ENCODE measurements around the gene MRC2.

MRC2 gene

DNA sequence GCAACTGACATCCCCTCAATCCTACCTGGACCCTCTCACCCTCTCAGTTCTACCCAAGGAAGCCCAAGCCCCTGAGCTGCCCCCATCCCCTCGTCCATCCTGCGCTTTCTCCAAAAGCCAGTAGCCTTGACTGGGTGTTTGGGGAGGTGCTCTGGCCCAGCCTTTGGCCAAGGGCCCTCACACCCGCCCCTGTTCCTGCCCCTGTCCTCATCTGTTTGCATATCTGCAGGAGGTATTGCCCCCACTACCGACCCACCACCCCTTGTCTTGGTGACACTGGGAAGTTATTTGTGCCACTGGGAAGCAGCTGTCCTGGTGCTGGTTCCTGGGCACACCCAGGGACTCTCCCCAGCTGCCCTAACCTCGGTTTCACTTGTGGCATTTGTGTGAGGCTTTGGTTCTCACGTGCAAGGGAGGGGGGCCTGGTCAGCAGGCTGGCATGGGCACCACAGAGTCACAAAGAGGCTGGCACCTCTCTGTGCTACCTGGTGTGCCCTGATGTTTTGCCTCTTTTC is 75.3 kb downstream of the MRC2 start:
- DNase-seq (ENCODE audit: low read depth, low spot score): no peak

DNA sequence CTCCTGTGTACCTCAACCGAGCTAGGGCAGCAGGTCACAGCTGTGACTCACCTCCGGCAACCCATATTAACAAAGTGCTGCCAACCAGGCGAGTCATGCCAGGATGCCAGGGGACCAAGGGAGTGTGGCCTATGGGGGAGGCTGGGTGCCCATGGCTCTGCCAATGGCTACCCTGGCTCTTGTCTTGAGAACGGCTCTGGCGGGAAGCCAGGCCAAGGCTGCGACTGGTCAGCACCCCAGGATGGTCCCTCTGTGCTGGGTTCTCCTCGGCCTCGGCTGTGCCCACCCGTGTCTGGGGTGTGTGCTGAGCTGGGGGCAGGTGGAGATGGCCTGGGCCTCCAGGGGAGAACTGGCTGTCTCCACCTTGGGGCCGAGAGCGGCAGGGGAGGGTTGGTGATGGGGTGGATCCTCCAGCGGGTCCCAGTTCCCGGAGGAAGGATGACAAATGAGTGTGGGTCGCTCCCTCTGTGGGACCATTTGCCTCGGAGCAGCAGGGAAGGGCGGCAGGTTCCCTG is 75.8 kb downstream of the MRC2 start:
- no peak for DNase-seq (ENCODE audit: low read depth, low spot score)

DNA sequence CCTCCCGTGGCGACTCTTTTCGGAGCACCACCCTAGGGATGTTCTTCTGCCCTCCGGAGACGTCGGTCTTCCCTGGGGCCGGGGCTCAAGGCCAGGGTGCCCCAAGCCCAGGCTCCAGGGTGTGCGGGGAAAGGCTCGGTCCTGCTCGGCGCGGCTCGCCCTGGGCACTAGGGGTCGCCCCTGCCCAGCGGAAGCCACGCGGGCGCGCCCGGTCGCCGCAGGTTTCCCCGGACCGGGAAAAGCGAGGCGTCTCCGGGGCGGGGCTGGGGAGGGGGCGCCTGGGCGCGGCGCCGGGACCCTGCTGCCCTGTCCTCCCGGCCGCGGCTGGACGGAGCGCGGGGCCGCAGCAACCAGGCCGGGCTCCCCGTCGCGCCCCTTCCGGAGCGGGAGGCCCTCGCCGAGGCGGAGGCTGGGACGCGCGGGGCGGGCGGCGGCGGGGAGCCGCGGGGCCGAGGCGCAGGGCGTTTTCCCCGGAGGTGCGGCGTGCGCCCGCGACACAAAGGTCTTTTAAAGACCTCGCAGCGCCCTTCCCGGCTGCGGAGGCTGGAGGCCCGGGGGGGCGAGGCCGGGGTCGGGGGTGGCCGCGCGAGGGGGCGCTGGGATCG is 76.4 kb downstream of the MRC2 start:
- no peak for DNase-seq (ENCODE audit: low read depth, low spot score)

DNA sequence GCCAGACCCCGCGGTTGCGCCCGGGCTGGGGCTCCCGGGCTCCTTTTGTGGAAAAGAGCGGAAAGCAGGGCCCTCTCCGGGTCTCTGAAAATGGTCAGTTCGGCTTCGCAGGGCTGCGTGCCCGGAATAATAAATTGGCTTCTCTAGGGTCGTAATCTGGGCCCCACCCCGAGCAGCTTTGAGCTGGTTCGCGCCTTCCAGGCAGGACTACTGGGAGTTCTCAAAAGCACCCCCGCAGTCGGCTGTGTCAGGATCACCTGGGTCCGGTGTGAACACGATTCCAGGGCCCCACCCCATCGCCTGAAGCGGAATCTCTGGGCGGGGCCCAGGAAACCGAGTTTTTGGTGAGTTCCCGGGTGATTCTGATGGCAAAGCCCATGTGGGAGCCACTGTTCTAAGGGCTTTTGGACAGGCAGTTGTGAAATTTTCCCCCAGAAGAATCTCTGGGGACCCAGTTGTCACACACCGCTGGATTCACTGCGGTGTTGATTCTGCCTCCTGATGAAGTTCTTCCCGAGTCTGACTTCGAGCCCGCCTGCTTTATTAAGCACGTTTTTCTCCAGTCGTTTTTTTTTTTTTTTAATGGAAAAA is 77.0 kb downstream of the MRC2 start:
- DNase-seq (ENCODE audit: low read depth, low spot score): no peak

DNA sequence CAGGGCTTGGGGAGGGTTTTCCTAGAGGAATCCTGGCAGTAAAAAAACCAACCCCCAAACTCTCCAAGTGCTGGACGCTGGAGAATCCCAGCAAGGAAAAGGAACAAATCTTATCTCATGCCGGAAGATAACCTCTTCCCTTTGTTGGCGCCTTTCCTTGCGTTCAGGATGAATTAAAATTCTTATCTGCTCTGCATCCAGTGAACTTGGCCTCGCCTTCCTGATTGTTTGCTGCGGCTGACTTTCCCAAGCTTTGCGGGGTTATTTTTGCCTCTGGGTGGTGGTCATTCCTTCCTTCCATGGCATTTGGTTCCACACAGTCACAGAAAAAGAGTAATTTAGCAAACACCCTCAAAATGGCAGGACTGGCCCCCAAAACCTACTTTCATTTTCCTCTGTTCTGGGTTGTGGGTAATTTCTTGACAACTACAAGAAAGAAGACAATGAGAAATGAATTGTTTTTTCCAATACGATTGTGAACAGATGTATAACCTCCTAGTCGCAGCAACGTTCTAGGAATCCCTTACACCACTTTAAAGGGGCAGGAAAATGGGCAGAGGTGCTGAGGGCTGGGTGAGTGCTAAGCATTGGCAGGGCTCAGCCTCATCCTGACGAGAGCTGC is 77.8 kb downstream of the MRC2 start:
- DNase-seq (ENCODE audit: low read depth, low spot score): no peak

DNA sequence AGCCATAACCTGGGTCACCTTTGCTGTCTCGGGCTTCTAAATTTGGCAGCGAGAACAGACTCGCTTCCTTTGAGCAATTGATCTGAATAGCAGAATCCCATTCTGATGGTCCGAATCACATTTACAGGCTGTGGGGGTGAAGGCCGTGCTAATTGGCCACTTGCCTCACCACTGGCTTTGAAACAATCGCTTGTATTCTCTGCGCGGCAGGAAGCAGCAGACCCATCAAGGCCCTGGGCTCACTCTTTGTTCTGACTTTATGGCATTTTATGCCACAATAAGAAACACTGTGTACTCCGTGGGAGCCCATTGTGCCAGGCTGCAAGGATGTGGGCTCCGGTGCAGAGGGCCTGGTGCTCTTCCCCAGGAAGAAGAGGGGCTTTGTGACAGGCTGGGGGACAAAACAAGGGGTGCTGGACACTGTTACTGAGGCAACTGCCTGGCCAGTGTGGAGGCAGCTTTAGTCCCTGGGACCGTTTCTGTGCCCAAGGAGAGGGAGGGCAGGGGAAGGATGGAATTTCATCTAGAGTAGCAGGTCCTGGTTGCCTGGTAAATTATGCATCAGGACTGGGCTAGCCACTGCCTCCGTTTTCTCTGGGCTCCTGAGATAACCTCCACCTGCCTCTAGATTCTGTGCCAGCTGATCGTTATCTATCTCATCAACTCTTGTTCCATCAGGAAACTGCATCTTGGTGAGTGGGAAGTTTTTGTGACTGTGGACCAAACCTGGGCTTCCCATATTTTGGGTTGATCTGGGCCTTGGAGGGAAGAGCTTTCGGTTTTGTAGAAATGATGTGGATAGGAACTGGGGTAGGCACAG is 78.5 kb downstream of the MRC2 start:
- peak; percentile 56 for DNase-seq (ENCODE audit: low read depth, low spot score)

DNA sequence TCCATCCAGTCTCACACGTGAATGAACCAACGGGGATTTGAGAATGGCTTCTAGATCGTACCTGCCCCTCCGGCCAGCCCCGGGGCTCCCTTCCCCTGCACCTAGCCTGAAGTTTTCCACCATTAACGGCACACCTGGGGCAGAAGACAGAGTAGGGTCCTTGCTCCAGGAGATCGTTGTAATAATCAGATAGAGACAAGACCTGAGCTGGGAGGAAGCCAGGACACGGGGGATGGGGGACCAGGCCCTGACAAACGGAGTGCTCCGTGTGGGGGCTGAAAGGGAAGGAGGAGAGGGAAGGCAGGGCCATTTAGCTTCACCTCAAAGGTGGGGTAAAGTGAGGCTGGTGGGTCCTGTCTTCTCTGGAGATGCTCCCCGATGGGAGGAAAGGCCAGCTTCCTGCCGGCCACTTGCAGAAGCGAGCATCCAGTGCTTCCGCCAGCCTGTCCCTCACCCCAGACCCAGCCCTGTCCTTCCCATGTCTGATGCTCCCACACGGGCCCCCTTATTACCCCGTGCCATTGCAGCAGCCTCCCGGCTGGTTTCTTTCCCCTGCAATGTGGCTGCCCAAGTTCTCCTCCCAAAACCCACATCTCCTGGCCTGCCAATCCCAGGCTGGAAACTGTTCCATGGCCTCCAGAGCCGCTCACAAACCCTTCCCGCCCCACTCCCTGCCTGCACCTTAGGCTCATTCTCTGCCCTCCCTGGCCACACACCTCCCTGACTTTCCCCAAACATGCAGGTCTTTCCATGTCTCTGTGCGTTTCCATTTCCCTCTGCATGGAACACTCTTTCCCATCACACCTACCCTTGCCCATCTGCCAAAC is 79.3 kb downstream of the MRC2 start:
- DNase-seq (ENCODE audit: low read depth, low spot score): no peak

DNA sequence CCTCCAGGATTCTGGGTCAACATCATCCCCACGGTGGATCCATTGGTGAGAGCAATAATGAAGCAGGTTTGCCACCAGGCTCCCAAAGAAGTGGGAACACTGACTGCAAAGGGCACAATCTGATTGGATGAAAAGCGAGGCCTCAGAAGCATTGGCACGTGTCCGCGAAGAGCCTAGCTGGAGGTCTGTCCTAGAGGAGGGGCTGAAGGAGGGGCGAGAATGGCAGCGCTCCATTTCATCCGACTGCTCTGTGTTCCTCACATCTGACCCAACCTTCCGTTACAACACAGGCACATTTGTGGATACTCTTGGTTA is 79.9 kb downstream of the MRC2 start:
- no peak for DNase-seq (ENCODE audit: low read depth, low spot score)

DNA sequence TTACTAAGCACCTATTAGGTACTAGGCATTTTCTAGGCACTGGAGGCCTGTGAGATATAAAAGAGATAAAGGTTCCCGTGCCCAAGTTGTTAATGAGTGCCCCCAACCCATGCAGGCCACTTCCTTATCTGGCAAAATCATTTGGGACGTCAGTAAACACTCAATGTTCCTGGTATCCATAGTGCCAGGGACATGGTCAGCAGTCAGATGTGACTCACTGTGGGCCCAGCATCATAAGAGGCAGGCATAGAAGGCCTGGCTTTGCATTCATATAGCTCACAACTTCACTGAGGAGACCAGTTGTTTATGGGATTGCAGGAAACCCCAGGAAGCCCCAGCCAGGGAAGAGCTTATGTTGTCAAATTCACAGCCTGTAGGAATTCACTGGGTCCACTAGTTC is 81.1 kb downstream of the MRC2 start:
- no peak for DNase-seq (ENCODE audit: low read depth, low spot score)

DNA sequence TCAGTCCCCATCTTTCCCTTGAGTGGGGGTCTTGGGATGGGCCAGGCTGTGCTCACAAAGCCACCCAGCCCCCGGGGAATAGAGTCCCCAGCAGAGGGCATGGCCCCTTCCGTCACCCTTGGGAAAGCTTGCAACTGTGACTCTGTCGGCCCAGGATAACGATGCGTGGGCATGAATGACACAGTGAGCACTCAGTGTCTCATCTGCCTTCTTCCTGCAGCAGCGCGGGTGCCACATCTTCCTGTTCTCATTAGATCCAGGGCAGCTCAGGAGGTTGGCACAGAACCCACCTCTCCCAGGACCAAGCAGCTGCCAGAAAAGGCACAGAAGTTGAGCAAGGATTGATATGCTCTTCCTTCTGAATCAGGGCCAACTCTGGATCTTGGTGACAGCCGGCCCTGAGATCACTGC is 84.7 kb downstream of the MRC2 start:
- no peak for DNase-seq (ENCODE audit: low read depth, low spot score)

DNA sequence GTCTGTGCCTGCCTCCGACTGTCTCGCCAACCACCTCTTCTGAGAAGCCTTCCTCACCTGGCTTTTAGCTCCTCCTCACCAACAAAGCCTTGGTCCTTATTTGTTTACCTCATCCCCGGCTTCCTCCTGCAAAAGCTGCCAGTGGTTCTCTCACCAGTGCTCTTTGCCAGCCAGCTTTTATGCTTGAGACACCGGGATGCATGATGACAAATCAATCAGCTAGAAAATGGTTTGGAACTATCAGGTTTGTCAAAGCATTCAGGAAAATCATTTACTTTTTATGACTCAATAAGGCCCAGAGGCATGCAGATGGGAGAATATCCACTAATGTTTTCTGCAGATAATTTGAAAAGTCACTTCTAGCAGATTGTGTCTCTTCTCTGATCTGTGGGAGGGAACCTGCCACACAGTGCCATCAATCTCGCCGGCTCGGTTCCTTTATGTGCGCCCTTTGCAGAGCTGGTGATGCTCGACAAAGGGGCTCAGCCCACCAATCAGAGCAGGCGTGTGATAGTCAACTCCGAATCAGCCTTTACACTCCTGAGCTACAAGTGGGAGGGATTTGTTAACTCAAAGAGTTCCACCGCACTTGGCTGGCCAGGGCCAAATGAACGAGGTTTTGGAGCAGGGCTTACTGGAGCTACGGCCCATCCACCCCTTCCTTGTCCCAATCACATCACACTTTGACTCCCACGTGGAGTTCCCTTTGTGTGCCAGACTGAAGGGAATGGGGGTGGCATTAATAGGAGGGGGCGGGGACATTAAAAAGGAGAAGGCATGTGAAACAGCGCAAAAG is 85.8 kb downstream of the MRC2 start:
- no peak for DNase-seq (ENCODE audit: low read depth, low spot score)

DNA sequence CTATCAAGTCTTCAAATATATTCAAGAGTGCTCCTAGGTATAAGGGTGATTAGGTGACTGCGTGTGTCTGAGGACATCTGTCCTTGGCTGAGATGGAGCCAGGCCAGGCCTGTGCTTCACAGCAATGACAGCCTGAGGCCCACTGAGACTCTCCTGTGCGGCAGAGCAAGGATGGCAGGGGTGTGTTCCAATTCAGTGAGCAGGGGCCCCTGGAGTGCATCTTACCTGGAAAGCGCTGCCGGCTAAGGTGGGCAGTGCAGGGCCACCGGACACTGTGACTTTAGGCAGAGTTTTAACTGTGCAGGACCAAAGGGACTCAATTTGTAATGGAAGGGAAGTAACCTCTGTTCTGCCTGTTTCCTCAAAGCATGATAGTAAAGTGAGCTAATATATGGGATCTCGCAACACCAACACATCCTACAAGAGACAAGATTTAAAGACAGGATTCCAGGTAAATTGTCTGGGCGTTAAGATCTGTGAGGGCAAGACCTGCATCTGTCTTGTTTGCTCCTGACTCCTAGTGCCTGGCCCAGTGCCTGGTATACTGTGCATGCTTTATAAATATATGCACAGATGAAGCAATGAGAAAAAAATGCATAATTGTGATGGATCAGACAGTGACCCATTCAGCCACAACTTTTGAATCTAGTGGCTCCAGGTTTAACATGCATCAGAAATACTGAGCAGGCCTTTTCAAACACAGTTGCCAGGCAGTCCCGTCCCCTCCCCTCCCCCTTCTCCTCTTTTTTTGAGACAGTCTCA is 86.7 kb downstream of the MRC2 start:
- DNase-seq (ENCODE audit: low read depth, low spot score): no peak

DNA sequence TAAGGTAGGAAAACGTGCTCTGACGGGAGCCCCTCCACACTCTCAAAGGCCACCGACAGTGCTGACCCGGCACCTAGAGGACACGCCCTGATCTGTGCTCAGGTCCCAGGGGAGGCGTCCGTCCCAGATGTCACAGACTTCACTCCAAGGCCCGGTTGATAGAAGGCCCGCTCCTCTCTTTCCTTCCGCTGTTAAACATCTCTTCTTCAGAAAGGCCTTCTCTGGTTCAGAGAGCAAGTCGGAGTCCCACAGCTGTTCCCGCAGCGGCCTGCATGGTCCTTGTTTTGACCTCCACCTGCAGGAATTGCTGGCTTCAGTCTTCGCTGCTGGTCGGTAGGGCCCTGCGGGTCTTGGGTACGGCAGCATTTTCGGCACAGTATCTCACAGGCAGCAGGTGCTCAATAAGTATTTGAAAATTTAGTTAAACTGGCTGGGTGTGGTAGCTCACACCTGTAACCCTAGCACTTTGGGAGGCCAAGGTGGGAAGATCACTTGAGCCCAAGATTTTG is 88.5 kb downstream of the MRC2 start:
- no peak for DNase-seq (ENCODE audit: low read depth, low spot score)

DNA sequence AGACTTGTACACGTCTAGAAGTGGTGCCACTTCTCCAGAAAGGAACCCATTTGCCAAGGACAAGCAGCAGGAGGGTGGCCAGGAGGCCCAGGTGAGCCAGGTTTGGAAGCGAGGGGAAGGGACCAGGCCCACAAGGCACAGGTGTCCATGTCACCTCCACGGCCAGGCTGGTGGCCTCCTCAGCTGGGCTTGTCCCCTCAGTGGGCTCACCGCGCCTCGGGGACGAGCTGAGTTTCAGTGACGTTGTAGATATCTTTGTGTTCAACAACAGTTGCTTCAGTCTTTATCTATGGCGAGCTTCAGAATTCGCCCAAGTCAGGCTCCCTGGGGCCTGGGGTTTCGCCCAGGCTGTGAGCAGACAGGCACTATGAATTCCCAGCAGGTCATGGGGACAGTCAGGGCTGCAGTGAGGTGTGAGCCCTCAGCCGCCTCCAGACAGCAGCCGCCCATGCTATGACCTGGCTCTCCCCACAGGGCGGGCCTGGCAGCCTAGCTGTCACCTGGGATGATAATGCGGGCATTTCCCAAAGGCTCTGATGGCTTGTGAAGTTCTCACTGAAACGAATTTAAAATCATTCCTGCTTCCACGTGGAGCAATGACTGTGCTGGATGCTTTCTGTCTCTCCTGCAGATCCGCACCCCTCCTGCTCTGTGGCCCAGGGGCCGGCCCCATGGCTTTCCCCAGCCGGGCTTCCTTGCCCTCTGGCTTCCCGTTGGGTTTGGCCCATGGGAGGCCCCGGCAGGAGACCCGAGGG is 89.5 kb downstream of the MRC2 start:
- no peak for DNase-seq (ENCODE audit: low read depth, low spot score)

DNA sequence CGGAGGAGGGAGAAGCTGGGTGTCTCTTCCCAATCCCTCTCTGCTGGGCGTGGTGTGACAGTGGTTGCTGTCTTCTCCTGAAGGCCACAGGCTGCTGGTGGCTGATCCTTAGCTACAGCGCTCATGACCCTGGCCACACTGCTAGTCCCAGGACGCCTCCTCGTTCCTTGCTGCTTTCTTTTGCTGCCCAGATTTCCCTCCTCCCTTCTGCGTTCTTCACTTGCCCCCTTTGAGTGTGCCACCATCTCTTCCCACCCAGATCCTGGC is 90.1 kb downstream of the MRC2 start:
- DNase-seq (ENCODE audit: low read depth, low spot score): no peak

DNA sequence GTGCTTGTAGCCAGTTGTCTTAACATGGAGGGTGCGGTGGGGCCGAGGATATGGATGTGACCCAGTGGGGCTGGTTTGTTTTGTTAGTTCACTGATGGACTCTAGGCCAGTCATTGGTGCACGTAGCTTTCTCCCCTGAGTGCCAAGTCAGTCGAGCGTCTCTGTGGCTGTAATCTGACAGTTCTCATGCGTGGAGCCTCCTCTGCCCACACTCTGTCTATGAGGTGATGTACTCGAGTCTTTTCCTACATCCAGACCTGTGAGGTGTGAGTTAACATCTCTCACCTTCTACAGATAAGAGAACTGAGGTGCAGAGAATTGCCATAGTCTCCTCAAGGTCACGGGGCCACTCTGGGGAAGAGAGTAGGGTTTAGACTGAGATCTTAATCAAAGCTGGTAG is 90.4 kb downstream of the MRC2 start:
- no peak for DNase-seq (ENCODE audit: low read depth, low spot score)

DNA sequence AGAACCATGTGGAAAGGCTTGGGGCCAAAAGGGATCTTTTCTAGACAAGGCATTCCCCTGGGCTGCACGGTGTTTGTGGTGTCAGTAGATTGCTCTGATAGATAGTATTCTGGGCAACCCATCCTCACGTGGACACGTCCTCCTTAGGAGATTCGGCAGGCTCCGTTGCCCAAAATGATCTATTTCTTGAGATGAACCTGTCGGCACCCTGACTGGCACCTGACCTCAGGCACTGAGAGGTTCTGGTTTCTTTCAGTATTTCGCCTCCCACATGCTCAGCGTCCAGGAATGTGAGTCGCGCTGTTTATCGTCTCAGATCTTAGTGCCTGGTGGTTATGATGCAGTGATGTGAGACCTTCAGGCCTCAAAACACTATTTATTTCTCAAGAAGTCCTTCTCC is 91.0 kb downstream of the MRC2 start:
- DNase-seq (ENCODE audit: low read depth, low spot score): no peak

DNA sequence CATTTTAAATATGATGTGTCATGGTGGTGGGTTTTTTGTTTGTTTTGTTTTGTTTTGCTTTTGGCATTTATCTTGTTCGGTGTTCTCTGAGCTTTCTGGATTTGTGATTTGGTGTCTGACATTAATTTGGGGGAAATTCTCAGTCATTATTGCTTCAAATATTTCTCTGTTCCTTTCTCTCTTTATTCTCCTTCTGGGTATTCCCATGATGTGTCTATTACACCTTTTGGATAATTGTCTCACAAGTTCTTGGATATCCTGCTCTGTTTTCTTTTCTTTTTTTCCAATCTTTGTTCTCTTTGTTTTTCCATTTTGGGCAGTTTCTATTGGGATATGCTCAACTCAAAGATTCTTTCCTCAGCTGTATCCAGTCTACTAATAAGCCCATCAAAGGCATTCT is 92.1 kb downstream of the MRC2 start:
- DNase-seq (ENCODE audit: low read depth, low spot score): no peak

DNA sequence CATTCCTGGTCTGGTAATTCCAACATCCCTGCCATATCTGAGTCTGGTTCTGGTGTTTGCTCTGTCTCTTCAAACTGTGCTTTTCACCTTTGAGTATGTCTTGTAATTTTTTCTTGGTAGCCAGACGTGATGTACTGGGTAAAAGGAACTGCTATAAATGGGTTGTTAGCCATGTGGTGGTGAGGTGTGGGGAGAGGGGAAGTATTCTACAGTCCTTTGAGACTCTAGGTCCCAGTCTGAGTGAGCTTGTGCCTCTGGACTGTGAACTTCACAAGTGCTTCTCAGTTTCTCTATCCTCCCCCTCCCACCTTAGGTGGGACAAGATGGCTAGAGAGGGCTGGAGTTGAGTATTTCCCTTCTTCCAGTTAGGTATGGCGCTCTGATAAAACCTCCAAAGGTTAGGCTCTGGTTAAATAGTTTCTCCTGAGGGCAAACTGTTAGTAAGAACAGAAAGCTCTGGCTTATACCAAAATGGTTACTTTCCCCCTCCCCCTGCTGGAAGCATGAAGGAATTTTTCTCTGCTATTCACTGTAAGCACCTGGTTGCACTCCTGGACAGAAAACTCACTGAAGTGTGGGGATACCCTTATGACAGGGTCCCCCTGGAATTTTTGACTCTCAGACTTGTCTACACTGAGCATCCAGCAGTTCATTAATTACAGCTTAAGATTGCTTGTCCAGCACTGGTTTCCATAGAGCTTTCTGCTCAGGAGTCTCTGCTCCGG is 92.8 kb downstream of the MRC2 start:
- DNase-seq (ENCODE audit: low read depth, low spot score): no peak
